GM19468 (cell line): Measurements from ENCODE around the gene OR51B2.
"Not testable (repeated sequence)": the region's sequence is repeated elsewhere in the genome, so short reads cannot be mapped to it uniquely, and the experiment has no call there.

Experiments used
- ATAC-seq: cut with Tn5 transposase; IDR thresholded peaks from one replicate; pipeline ENCODE4 v1.9.1; 2021; ENCODE audit warnings: mild to moderate bottlenecking, moderate library complexity, moderate number of reproducible peaks; ENCODE audit not compliant: unreplicated experiment; ENCODE audit errors: extremely low read depth

OR51B2 gene

GRCh38 chr11:5324197-5324596 is at the start of gene OR51B2:
Gene OR51B2, minus strand, starts transcription at chr11:5324297. Its CDS starts 0 bp downstream, at chr11:5324297.
- ATAC-seq: no peak

GRCh38 chr11:5369789-5370188 is 45.7 kb upstream of the OR51B2 start:
- no peak for ATAC-seq

GRCh38 chr11:5368502-5369043 is 44.5 kb upstream of the OR51B2 start:
- no peak for ATAC-seq

- ATAC-seq: no peak
Measured at GRCh38 chr11:5367448-5368074, 43.5 kb upstream of the OR51B2 start.

- no peak for ATAC-seq
Measured at GRCh38 chr11:5366856-5367255, 42.8 kb upstream of the OR51B2 start.

GRCh38 chr11:5366365-5366764 is 42.3 kb upstream of the OR51B2 start:
- ATAC-seq: not testable (repeated sequence)

GRCh38 chr11:5364214-5364613 is 40.1 kb upstream of the OR51B2 start:
- ATAC-seq: no peak

GRCh38 chr11:5363679-5364078 is 39.6 kb upstream of the OR51B2 start:
- no peak for ATAC-seq

GRCh38 chr11:5362017-5362625 is 38.0 kb upstream of the OR51B2 start:
- ATAC-seq: no peak

GRCh38 chr11:5356031-5356430 is 31.9 kb upstream of the OR51B2 start:
- not testable (repeated sequence) for ATAC-seq

- ATAC-seq: no peak
Measured at GRCh38 chr11:5351208-5351607, 27.1 kb upstream of the OR51B2 start, which contains the start of gene OR51B6. Gene OR51B6, plus strand, starts transcription at chr11:5351508. Its CDS starts 0 bp downstream, at chr11:5351508.

GRCh38 chr11:5349550-5349949 is 25.5 kb upstream of the OR51B2 start:
- ATAC-seq: no peak

- no peak for ATAC-seq
Measured at GRCh38 chr11:5348551-5349194, 24.6 kb upstream of the OR51B2 start.

GRCh38 chr11:5345831-5346230 is 21.7 kb upstream of the OR51B2 start:
- ATAC-seq: no peak

- no peak for ATAC-seq
Measured at GRCh38 chr11:5343474-5344335, 19.6 kb upstream of the OR51B2 start, which contains the start of gene OR51B5. Gene OR51B5, minus strand, starts transcription at chr11:5343524. Its CDS starts 0 bp downstream, at chr11:5343524.

- peak; percentile 65 for ATAC-seq
Measured at GRCh38 chr11:5339771-5340322, 15.8 kb upstream of the OR51B2 start.

GRCh38 chr11:5337253-5337652 is 13.2 kb upstream of the OR51B2 start:
- ATAC-seq: not testable (repeated sequence)

GRCh38 chr11:5336331-5336730 is 12.2 kb upstream of the OR51B2 start:
- no peak for ATAC-seq

GRCh38 chr11:5335170-5335569 is 11.1 kb upstream of the OR51B2 start:
- ATAC-seq: no peak

GRCh38 chr11:5317292-5317691 is 6.8 kb downstream of the OR51B2 start:
- ATAC-seq: no peak
